GM23338 (cell line): ENCODE measurements around the gene MGLL. TPM values are rescaled to one million over a fixed set of nuclear protein-coding genes. Genes with fewer than 3 reads are reported as not detected.

Experiments used
- ATAC-seq: fragments of 200-7000 bp; cut with Tn5 transposase; 3 replicates; pipeline ENCODE4 v1.9.1; 2020
- DNase-seq: peaks from one replicate; pipeline ENCODE4 v3.0.0-alpha.2; 2015; ENCODE audit warnings: low spot score
- H2AFZ ChIP-seq: fragments of 200-600 bp; sonication (generic); 2 replicates; pipeline ENCODE4 v1.8.0; 2016; ENCODE audit warnings: antibody characterized with exemption, mild to moderate bottlenecking, moderate library complexity
- H3F3A ChIP-seq: fragments of 200-600 bp; sonication (generic); replicated peaks from 2 replicates; pipeline ENCODE4 v1.8.0; 2017; ENCODE audit warnings: antibody characterized with exemption, mixed run types, low read depth
- H3K27ac ChIP-seq: fragments of 200-600 bp; sonication (generic); 2 replicates; pipeline ENCODE4 v1.6.1; 2016; ENCODE audit warnings: low read depth
- H3K27me3 ChIP-seq: fragments of 200-600 bp; sonication (generic); 2 replicates; pipeline ENCODE4 v1.8.0; 2016; ENCODE audit warnings: mild to moderate bottlenecking, mixed run types, moderate library complexity; ENCODE audit not compliant: insufficient read depth
- H3K36me3 ChIP-seq: fragments of 200-600 bp; sonication (generic); 2 replicates; pipeline ENCODE4 v1.8.0; 2016; ENCODE audit warnings: mild to moderate bottlenecking; ENCODE audit not compliant: insufficient read depth
- H3K4me1 ChIP-seq: fragments of 200-600 bp; sonication (generic); 2 replicates; pipeline ENCODE4 v1.8.0; 2016; ENCODE audit warnings: mild to moderate bottlenecking, moderate library complexity; ENCODE audit not compliant: insufficient read depth
- H3K4me2 ChIP-seq: fragments of 200-600 bp; sonication (generic); 2 replicates; pipeline ENCODE4 v1.7.1; 2017; ENCODE audit warnings: mixed run types
- H3K4me3 ChIP-seq: fragments of 200-600 bp; sonication (generic); 2 replicates; pipeline ENCODE4 v1.6.1; 2016; ENCODE audit warnings: mixed run types
- H3K79me2 ChIP-seq: fragments of 200-600 bp; sonication (generic); replicated peaks from 2 replicates; pipeline ENCODE4 v1.8.0; 2017; ENCODE audit warnings: mild to moderate bottlenecking; ENCODE audit not compliant: insufficient read depth
- H3K9me2 ChIP-seq: fragments of 200-600 bp; sonication (generic); 2 replicates; pipeline ENCODE4 v1.8.0; 2017; ENCODE audit not compliant: insufficient read depth
- H4K20me1 ChIP-seq: fragments of 200-600 bp; sonication (generic); replicated peaks from 2 replicates; pipeline ENCODE4 v1.8.0; 2017; ENCODE audit warnings: mild to moderate bottlenecking; ENCODE audit not compliant: insufficient read depth
- H3K27ac Mint-ChIP-seq: 2 replicates; pipeline ENCODE4 v1.8.0; 2020; ENCODE audit warnings: inconsistent platforms, mild to moderate bottlenecking, moderate library complexity, mixed read lengths
- H3K27me3 Mint-ChIP-seq: 3 replicates; pipeline ENCODE4 v1.8.0; 2022; ENCODE audit warnings: low read depth, mild to moderate bottlenecking, moderate library complexity, mixed read lengths, inconsistent platforms; ENCODE audit not compliant: insufficient read depth, poor library complexity
- H3K36me3 Mint-ChIP-seq: 3 replicates; pipeline ENCODE4 v1.8.0; 2021; ENCODE audit warnings: low read depth, mild to moderate bottlenecking, inconsistent platforms, moderate library complexity, mixed read lengths
- H3K4me1 Mint-ChIP-seq: 3 replicates; pipeline ENCODE4 v1.8.0; 2020; ENCODE audit warnings: mild to moderate bottlenecking, inconsistent platforms, mixed read lengths
- H3K4me3 Mint-ChIP-seq: 3 replicates; pipeline ENCODE4 v1.8.0; 2021; ENCODE audit warnings: moderate library complexity, mild to moderate bottlenecking, inconsistent platforms, mixed read lengths
- H3K9me3 Mint-ChIP-seq: 3 replicates; pipeline ENCODE4 v1.8.0; 2020; ENCODE audit warnings: moderate library complexity, mild to moderate bottlenecking, inconsistent platforms, mixed read lengths
- CREB1 ChIP-seq: fragments of 250-450 bp; sonication (Bioruptor Pico); IDR thresholded peaks from 2 replicates; pipeline ENCODE4 v1.5.0; 2020; ENCODE audit warnings: low read depth, mild to moderate bottlenecking, moderate library complexity
- ETS1 ChIP-seq: IDR thresholded peaks from 2 replicates; pipeline ENCODE4 v1.6.1; 2016; ENCODE audit warnings: antibody characterized with exemption
- EZH2 ChIP-seq: fragments of 200-600 bp; sonication (generic); IDR thresholded peaks from one replicate; pipeline ENCODE4 v1.8.0; 2017; ENCODE audit warnings: antibody characterized with exemption, mild to moderate bottlenecking, low read depth; ENCODE audit not compliant: unreplicated experiment
- EZH2phosphoT487 ChIP-seq: fragments of 200-600 bp; sonication (generic); IDR thresholded peaks from one replicate; pipeline ENCODE4 v1.8.1; 2018; ENCODE audit warnings: antibody characterized with exemption; ENCODE audit not compliant: unreplicated experiment
- JUNB ChIP-seq: IDR thresholded peaks from one replicate; pipeline ENCODE4 v1.6.1; 2016; ENCODE audit warnings: antibody characterized with exemption; ENCODE audit not compliant: unreplicated experiment
- NANOG ChIP-seq: IDR thresholded peaks from 2 replicates; pipeline ENCODE4 v1.6.1; 2016; ENCODE audit warnings: antibody characterized with exemption, borderline replicate concordance
- POLR2AphosphoS5 ChIP-seq: IDR thresholded peaks from 2 replicates; pipeline ENCODE4 v1.6.1; 2016; ENCODE audit warnings: antibody characterized with exemption, low read depth
- STAT1 ChIP-seq: IDR thresholded peaks from one replicate; pipeline ENCODE4 v1.6.1; 2016; ENCODE audit warnings: antibody characterized with exemption; ENCODE audit not compliant: unreplicated experiment
- ZNF114 ChIP-seq: fragments of 250-450 bp; sonication (Bioruptor Pico); IDR thresholded peaks from 2 replicates; pipeline ENCODE4 v1.5.0; 2020; ENCODE audit warnings: mild to moderate bottlenecking, moderate library complexity
- ZNF331 ChIP-seq: fragments of 250-450 bp; sonication (Bioruptor Pico); IDR thresholded peaks from 2 replicates; pipeline ENCODE4 v1.5.0; 2020; ENCODE audit warnings: low read depth, mild to moderate bottlenecking, moderate library complexity
- polyA plus RNA-seq: library from polyadenylated mRNA; unstranded; fragments of >200 nt; fragmentation: Nextera tagmentation; extraction: Ambion mirVana; gene quantifications from 2 replicates; pipeline ENCODE4 v1.2.1, GENCODE V29; 2016
- total RNA-seq: library from RNA; depleted of rRNA; stranded (reverse); fragments of >200 nt; shearing (Covaris generic); gene quantifications from 2 replicates; pipeline ENCODE4 v1.2.3, GENCODE V29; 2014
- TF ChIP-seq, protein P1 (sequence below): fragments of 250-450 bp; sonication (Bioruptor Pico); IDR thresholded peaks from 2 replicates; pipeline ENCODE4 v1.5.0; 2020; ENCODE audit warnings: mild to moderate bottlenecking, moderate library complexity
- TF ChIP-seq, protein P2 (sequence below), 2 experiments: fragments of 200-600 bp in 1 of 2; sonication (generic) in 1 of 2; conservative IDR thresholded peaks; 2 replicates each; pipeline versions ENCODE4 v1.5.1 to v1.6.1; 2016 to 2017; ENCODE audit warnings: antibody characterized with exemption in 2 of 2, low read depth in 2 of 2, mild to moderate bottlenecking in 2 of 2, moderate library complexity in 1 of 2
- TF ChIP-seq, protein P3 (sequence below): IDR thresholded peaks from one replicate; pipeline ENCODE4 v1.6.1; 2018; ENCODE audit warnings: antibody characterized with exemption; ENCODE audit not compliant: unreplicated experiment

The MGLL gene
- total and polyA plus RNA-seq, 2 experiments from 2014 or later = 0.71 to 0.83 TPM

- peaks cover 4% of the 10 kb centered on the region for H3K27me3 Mint-ChIP-seq
- no peak overlapping the region for H3K4me2 ChIP-seq
- no peak overlapping the region for H3K27ac ChIP-seq
- no peaks in the 10 kb centered on the region for H3K27me3 ChIP-seq
- no peaks in the 10 kb centered on the region for H3K9me2 ChIP-seq
- no peak overlapping the region for H2AFZ ChIP-seq
- H3K4me1 Mint-ChIP-seq = peaks cover 2% of the 10 kb centered on the region
- no peaks in the 10 kb centered on the region for H3F3A ChIP-seq
- ATAC-seq = no peak
- no peaks in the 10 kb centered on the region for H3K79me2 ChIP-seq
- no peaks in the 10 kb centered on the region for H3K36me3 Mint-ChIP-seq
- H3K36me3 ChIP-seq = no peaks in the 10 kb centered on the region
- no peaks in the 10 kb centered on the region for H4K20me1 ChIP-seq
- TF ChIP-seq JUNB (no peak), ETS1 (no peak), EZH2phosphoT487 (no peak), CREB1 (CRISPR knock-in tag) (no peak), EZH2 (no peak), STAT1 (no peak), ZNF331 (CRISPR knock-in tag) (no peak), ZNF114 (CRISPR knock-in tag) (no peak), POLR2AphosphoS5 (no peak), NANOG (no peak)
- TF ChIP-seq, protein P1, sequence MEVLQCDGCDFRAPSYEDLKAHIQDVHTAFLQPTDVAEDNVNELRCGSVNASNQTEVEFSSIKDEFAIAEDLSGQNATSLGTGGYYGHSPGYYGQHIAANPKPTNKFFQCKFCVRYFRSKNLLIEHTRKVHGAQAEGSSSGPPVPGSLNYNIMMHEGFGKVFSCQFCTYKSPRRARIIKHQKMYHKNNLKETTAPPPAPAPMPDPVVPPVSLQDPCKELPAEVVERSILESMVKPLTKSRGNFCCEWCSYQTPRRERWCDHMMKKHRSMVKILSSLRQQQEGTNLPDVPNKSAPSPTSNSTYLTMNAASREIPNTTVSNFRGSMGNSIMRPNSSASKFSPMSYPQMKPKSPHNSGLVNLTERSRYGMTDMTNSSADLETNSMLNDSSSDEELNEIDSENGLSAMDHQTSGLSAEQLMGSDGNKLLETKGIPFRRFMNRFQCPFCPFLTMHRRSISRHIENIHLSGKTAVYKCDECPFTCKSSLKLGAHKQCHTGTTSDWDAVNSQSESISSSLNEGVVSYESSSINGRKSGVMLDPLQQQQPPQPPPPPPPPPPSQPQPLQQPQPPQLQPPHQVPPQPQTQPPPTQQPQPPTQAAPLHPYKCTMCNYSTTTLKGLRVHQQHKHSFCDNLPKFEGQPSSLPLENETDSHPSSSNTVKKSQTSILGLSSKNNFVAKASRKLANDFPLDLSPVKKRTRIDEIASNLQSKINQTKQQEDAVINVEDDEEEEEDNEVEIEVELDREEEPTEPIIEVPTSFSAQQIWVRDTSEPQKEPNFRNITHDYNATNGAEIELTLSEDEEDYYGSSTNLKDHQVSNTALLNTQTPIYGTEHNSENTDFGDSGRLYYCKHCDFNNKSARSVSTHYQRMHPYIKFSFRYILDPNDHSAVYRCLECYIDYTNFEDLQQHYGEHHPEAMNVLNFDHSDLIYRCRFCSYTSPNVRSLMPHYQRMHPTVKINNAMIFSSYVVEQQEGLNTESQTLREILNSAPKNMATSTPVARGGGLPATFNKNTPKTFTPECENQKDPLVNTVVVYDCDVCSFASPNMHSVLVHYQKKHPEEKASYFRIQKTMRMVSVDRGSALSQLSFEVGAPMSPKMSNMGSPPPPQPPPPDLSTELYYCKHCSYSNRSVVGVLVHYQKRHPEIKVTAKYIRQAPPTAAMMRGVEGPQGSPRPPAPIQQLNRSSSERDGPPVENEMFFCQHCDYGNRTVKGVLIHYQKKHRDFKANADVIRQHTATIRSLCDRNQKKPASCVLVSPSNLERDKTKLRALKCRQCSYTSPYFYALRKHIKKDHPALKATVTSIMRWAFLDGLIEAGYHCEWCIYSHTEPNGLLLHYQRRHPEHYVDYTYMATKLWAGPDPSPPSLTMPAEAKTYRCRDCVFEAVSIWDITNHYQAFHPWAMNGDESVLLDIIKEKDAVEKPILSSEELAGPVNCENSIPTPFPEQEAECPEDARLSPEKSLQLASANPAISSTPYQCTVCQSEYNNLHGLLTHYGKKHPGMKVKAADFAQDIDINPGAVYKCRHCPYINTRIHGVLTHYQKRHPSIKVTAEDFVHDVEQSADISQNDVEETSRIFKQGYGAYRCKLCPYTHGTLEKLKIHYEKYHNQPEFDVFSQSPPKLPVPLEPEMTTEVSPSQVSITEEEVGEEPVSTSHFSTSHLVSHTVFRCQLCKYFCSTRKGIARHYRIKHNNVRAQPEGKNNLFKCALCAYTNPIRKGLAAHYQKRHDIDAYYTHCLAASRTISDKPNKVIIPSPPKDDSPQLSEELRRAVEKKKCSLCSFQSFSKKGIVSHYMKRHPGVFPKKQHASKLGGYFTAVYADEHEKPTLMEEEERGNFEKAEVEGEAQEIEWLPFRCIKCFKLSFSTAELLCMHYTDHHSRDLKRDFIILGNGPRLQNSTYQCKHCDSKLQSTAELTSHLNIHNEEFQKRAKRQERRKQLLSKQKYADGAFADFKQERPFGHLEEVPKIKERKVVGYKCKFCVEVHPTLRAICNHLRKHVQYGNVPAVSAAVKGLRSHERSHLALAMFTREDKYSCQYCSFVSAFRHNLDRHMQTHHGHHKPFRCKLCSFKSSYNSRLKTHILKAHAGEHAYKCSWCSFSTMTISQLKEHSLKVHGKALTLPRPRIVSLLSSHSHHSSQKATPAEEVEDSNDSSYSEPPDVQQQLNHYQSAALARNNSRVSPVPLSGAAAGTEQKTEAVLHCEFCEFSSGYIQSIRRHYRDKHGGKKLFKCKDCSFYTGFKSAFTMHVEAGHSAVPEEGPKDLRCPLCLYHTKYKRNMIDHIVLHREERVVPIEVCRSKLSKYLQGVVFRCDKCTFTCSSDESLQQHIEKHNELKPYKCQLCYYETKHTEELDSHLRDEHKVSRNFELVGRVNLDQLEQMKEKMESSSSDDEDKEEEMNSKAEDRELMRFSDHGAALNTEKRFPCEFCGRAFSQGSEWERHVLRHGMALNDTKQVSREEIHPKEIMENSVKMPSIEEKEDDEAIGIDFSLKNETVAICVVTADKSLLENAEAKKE (CRISPR knock-in tag) = no peak
- TF ChIP-seq, protein P2, sequence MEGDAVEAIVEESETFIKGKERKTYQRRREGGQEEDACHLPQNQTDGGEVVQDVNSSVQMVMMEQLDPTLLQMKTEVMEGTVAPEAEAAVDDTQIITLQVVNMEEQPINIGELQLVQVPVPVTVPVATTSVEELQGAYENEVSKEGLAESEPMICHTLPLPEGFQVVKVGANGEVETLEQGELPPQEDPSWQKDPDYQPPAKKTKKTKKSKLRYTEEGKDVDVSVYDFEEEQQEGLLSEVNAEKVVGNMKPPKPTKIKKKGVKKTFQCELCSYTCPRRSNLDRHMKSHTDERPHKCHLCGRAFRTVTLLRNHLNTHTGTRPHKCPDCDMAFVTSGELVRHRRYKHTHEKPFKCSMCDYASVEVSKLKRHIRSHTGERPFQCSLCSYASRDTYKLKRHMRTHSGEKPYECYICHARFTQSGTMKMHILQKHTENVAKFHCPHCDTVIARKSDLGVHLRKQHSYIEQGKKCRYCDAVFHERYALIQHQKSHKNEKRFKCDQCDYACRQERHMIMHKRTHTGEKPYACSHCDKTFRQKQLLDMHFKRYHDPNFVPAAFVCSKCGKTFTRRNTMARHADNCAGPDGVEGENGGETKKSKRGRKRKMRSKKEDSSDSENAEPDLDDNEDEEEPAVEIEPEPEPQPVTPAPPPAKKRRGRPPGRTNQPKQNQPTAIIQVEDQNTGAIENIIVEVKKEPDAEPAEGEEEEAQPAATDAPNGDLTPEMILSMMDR (conservative IDR thresholded peaks at IDR 0.05; ENCODE audit: low read depth in 2 of 2) = no peak
- TF ChIP-seq, protein P3, sequence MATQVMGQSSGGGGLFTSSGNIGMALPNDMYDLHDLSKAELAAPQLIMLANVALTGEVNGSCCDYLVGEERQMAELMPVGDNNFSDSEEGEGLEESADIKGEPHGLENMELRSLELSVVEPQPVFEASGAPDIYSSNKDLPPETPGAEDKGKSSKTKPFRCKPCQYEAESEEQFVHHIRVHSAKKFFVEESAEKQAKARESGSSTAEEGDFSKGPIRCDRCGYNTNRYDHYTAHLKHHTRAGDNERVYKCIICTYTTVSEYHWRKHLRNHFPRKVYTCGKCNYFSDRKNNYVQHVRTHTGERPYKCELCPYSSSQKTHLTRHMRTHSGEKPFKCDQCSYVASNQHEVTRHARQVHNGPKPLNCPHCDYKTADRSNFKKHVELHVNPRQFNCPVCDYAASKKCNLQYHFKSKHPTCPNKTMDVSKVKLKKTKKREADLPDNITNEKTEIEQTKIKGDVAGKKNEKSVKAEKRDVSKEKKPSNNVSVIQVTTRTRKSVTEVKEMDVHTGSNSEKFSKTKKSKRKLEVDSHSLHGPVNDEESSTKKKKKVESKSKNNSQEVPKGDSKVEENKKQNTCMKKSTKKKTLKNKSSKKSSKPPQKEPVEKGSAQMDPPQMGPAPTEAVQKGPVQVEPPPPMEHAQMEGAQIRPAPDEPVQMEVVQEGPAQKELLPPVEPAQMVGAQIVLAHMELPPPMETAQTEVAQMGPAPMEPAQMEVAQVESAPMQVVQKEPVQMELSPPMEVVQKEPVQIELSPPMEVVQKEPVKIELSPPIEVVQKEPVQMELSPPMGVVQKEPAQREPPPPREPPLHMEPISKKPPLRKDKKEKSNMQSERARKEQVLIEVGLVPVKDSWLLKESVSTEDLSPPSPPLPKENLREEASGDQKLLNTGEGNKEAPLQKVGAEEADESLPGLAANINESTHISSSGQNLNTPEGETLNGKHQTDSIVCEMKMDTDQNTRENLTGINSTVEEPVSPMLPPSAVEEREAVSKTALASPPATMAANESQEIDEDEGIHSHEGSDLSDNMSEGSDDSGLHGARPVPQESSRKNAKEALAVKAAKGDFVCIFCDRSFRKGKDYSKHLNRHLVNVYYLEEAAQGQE = no peak
- no peak overlapping the region for H3K27ac Mint-ChIP-seq
- H3K9me3 Mint-ChIP-seq = no peaks in the 10 kb centered on the region; the same call in 2 of the 3 replicates
- H3K4me1 ChIP-seq = no peaks in the 10 kb centered on the region
- no peak overlapping the region for H3K4me3 Mint-ChIP-seq
- DNase-seq = no peak
- H3K4me3 ChIP-seq = no peak overlapping the region
Measured at GRCh38 chr3:127741246-127741645, 81.1 kb downstream of the MGLL start.
